ENCODE measurements around the gene AHCYL1.
"Not testable (repeated sequence)": the region's sequence is repeated elsewhere in the genome, so short reads cannot be mapped to it uniquely, and the experiment has no call there.

The AHCYL1 gene

DNA sequence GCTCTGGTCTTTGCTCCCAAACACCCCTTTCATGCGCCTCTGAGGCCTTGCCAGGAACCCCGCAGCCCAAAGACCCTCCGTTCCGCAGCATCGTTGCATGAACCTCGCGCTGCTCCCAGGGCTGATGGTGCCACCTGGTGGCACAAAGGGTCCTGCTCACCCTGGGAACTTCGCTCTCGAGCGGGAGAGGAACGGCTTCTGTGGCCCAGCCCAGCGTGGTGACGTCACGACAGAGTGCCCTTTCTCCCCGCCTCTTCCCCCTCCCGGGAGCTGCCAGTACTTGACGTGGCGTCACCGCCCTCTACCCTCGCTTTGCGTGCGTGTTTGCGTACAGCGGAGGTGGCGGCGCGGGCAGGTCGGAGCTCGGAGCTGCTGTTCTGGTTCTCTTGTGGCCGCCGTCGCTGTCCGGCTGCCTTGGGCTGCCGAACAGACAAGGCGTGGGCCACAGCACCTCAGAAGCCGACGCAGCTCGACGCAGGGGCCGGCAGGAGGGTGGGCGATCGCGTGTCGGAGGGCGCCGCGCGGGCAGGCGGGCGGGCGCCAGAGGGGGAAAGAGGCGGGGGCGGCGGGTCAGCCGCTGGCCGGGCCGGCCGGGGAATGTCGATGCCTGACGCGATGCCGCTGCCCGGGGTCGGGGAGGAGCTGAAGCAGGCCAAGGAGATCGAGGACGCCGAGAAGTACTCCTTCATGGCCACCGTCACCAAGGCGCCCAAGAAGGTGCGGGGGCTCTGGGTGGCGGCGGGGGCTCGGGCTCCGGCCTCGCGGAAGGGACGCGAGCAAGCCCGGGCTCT, at the start of gene AHCYL1:
Gene AHCYL1, plus strand, starts transcription at position 310 of the 791 bp plus-strand sequence. Its CDS starts 288 bp downstream, at position 598.
- peak; percentile 98 for DNase-seq

DNA sequence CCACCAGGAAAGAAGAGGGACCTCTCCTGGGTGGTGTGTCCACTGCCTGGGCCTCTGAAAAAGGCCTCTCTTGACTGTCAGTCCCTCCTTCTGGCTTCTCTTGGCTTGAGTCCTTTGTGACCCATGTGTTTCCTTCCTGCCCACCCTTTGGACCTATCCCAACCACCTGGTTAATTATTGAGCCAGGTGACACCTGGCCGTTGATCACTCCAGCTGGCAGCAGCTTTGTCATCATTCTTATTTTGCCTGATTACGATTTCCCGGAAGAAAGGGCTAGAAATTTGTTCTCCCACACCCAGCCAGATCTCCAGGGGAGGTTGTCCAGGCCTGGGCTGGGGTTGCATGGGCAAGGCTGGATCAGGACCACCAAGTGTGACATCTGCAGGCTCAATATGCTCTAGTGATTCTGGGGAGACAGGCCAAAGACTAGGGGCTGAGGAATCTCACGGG, 49.1 kb upstream of the AHCYL1 start:
- DNase-seq, result peak; percentile 45

DNA sequence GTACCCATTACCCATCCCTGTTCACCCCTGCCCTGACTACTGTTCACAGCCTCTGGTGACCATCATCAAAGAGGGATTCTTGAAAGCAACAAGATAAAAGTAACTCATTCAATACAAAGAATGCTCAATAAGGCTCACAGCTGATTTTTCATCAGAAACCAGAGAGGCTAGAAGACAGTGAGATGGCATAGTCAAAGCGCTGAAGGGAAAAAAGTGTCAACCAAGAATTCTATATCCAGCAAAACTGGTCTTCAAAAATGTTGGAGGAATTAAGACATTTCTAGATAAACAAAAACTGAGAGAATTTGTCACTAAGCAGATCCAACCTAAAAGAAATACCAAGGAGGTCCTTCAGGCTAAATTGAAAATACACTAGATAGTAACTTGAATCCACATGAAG, 46.8 kb upstream of the AHCYL1 start:
- DNase-seq, result no peak

DNA sequence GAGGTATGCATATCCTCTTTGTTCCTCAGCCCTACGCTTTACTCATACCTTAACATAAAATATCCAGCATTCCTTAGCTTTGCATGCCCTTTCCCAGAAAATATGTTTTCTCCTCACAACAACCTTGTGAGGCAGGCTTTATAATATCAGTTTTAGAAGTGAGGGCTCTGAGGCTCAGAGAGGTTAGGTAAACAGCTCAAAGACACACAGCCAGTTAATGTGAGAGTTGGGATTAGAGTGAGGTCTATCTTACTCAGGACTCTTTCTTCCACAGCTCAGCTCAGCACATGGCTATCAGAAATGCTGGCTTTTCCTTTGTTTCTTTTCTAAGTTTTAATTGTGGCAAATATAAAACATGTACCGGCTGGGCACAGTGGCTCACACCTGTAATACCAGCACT, 46.0 kb upstream of the AHCYL1 start:
- DNase-seq, result no peak

DNA sequence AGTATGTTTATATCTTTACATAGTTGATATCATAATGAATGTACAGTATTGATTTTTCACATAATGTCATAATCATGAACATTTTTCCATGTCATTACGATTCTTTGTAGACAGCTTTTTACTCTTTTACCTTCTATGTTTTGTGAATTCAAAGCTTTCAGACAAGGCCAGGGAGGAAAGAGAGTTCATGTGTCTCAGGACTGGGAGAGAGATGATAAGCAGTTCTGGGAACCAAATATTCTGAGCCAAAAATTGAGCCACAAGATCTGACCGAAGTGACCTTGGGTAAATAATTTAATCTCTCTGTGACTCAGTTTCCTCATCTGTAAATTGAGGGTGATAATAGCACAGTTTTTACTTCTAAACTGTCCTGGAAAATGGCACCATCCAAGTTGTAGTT, 42.1 kb upstream of the AHCYL1 start:
- no peak for DNase-seq

DNA sequence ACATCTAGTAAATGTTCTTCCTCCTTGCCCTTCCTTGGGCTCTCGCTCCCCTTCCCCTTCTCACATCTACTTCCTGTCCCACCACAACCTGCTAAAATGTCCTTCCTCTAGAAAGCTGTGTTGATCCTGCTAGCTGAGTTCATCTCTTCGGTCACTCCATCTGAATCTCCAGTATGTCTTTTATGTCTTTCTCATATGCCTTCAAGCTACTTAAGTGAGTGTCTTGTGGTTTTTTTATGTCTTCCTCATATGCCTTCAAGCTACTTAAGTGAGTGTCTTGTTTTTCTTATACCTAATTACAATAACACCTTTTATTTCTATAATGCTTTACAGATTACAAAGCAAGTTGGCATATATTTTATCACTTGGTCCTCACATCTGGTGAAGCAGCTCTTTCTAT, 40.0 kb upstream of the AHCYL1 start:
- DNase-seq, result no peak

DNA sequence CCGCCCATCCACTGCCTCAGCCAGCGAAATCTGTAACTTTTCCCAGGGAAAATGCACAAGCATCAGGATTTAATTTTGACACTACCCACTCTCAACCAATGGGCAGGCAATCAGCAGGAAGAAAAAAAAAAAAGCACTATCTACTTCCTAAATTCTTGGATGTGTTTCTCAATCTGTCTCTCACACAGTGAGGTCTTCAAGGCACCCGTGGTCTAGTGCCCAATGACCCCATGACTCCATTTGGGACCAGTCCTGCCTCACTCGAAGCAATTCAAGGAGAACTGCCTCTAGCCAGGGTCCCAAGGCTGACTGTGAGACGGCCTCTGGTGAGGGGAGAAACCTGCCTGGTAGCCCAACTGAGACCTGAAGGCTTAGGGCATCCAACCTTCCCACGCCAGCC, 38.1 kb upstream of the AHCYL1 start:
- DNase-seq, result no peak

DNA sequence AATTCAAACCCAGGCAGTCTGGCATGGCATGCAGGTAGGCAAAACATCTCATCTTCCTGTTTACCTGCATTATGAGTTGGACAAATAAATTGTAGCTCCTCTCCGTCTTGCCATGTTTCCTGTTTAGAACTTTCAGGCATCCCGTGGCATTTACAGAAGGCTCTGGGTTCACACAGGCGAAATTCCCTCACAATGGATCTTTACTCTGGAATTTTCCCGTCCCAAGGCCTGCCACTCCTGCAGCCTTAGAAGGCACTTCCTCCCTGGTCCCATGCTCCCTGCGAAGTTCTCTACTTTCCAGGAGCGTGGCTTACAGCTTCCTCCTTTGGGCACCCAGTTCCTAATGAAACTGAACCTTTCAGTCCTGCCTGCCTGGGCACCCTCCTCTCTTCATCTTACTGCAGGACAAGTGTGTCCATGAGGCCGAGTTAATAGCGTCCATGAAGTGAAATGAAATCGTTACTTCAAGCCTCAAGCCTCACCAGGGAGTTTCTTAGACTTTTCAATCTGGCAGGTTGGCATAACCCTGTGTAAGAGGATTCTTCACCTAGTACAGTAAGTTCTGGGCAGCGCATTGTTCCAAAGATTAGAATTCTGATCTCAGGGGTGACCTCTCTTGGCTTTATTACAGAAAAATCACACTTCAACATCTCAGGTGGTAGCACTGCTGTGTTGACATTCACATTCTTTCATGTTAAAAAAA, 36.8 kb upstream of the AHCYL1 start:
- no peak for DNase-seq

DNA sequence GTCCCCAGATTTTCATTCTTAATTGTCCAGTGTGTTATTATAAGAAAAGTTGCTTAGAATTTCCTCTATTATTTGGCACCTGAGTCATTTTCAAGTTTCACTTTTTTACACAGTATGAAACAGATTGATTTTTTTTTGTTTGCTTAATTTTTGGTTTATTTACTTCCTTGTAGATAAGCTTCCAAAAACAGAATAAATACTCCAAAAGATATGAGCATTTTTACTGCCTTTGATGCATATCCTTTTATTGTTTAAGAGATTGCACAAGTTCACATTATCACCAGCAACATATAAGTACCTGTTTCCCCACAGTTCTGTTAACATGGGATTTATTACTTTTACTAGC, 36.3 kb upstream of the AHCYL1 start:
- no peak for DNase-seq

DNA sequence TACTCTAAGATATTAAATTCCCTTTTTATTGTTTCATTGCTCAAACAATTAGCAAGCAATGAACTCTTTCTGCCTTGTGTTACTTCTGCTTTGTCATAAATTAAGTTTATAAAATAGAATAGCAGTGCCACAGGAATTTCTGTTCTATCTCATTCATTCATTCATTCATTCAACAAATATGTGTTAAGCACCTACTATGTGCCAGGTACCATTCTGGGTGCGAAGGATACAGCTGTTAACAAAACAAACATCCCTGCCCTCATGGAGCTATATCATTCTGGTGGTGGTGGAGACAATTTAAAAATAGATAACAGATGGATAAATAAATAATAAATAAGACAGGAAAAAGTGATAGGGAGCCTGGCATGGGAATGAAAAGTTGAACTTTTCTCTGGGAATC, 34.5 kb upstream of the AHCYL1 start:
- no peak for DNase-seq

DNA sequence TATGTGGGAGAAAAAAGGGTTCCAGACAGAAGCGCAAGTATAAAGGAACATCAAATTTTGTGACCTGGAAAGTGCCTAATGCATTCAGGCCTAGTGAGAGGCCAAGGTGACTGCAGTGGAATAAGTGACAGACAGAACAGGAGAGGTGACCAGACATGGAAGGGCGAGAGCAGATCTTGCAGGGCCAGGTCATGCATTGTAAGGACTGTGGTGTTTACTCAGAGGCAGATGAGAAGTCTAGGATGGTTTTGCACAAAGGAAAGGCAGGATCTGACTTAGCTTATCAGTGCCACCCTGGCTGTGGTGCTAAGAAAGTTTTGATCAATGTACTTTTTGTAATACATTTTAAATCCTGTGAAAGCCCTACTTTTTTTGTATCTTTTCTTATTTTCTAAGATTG, 34.1 kb upstream of the AHCYL1 start:
- DNase-seq, result no peak

DNA sequence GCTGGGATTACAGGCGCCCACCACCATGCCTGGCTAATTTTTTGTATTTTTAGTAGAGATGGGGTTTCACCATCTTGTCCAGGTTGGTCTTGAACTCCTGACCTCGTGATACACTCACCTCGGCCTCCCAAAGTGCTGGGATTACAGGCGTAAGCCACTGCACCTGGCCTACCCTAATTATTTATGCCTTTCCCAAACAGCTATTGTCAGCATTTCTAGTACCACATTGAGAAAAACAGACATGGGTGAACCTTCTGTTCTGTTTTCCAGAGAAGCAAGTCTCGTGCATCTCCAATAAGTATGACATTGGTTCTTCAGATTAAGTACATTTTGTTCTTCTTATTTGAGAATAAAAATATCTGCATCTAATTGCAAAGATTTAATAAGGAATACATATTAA, 33.1 kb upstream of the AHCYL1 start:
- not testable (repeated sequence) for DNase-seq

DNA sequence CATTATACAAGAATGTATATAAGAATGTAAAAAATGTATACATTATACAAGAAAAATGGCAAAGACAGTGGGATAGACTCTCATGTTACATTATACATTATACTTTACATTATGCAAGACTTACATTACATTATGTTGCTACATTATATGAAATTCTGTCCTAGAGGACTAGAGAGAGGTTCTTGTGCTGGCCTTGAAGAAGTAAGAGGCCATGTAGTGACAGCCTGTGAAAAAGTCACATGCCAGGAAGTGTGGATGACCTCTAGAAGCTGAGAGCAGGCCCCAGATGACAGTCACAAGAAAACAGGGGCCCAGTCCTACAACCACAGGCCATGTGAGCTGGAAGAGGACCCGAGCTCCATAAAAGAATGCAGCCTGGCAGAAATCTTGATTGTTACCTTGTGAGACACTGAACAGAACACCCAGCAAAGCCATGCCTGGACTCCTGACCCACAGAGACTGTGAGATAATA, 30.5 kb upstream of the AHCYL1 start:
- DNase-seq, result no peak

DNA sequence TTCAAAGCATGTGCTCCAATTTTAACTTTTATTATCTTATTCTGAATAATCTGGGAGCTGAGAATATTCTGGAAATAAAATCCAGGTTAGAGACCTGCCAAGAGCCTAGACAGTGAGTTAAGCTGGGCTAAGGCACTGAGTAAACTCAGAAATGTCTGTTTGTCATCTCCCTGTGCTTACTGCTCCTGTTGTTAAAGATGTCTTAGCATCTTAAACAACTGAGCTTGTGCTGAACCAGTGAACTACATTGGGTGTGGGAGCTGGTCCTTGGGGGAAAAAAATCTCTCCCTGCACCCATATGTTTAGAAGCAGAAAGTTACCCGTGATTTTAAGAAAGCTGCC, 25.0 kb upstream of the AHCYL1 start:
- no peak for DNase-seq

DNA sequence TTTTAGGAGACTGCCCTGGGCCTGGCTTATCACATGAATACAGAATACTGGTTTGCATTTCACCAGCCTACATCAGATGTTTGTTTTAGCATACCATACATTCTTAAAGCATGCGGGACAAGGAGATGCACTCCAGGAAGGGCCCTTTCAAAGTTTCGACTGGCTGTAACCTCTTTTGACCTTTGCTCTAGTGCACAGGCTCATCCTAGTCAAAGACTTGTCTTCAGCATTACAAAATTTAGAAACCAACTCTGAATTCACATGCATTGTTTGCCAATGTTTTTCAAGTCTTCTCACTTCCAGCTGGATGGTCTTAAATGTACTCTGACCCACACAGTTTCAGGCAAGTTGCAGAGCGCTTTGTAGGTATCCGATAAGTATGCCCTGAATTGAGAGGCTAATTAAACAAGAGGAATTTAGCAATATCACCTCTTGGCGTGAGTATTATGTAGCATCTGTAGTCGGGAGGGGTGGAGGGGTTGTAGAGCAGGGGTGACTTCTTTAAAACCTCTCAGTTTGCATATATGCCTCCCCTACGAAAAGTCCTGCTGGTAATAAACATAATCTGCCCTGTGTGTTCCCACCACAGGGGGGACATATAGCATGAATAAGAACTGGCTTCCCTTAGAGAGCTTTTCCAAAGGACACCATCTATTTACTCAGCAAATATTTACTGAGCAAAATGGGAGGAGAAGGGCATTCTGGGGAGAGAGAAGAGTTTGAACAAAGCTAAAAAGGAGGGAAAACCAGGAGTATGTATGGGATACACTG, 24.4 kb upstream of the AHCYL1 start:
- peak; percentile 86 for DNase-seq

DNA sequence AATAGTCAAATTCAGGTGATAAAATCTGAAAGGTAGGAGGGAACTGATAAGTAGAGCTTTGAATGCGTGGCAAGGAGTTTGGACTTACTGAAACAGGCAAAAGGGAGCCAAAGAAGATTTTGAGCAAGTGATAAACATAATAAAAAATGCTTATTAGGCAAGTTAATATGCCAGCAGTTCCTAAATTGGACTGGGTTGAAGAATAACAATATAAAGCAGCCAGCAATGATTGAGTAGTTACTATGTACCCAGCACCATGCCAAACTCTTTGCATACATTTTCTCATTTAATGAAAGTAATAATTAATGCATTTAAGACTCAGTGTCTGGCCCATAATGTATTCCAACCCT, 23.8 kb upstream of the AHCYL1 start:
- DNase-seq, result no peak

DNA sequence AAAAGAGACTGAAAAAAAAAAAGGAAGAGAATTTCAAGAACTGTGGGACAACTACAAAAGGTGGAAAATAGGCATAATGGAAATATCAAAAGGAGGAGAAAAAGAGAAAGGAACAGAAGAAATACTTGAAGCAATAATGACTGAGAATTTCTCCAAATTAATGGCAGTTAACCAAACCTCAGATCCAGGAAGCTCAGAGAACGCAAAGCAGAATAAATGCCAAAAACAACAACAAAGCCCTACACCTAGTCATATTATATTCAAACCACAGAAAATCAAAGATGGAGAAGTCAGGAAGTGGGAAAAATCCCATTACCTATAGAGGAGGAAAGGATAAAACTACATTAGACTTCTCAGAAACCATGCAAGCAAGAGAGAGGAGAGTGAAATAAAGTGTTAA, 20.7 kb upstream of the AHCYL1 start:
- DNase-seq, result no peak

DNA sequence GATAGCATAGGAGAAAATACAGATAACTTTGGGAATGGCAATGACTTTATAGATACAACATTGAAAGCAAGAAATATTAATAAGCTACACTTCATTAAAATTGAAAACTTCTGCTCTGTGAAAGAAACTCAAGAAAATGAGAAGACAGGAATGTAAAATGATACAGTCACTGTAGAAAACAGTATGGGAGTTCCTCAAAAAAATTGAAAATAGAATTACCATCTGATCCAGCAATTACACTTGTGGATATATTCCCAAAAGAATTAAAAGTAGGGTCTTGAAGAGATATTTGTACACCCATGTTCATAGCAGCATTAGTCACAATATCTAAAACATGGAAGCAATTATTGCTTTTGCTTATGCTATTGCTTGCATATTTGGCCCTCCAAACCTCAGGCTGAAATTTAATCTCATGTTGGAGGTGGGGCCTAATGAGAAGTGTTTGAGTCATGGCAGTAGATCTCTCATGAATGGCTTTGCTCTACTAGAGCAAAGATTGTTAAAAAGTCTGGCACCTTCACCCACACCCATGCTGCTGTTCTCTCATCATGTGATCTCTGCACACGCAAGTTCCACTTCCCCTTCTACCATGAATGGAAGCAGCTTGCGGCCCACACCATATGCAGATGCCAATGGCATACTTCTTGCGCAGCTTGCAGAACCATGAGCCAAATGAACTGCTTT, 15.3 kb upstream of the AHCYL1 start:
- DNase-seq, result no peak

DNA sequence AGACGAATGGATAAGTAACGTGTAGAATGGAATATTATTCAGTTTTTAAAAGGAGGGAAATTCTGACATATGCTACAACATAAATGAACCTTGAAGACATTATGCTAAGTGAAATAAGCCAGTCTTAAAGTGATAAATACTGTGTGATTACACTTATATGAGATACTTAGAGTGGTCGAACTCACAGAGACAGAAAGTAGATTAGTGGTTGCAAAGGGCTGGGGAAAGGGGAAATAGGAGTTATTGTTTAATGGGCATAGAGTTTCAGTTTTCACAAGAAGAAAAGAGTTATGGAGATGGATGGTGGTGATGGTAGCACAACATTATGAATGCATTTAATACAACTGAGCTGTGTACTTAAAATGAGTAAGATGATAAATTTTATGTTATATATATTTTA, 14.7 kb upstream of the AHCYL1 start:
- no peak for DNase-seq

DNA sequence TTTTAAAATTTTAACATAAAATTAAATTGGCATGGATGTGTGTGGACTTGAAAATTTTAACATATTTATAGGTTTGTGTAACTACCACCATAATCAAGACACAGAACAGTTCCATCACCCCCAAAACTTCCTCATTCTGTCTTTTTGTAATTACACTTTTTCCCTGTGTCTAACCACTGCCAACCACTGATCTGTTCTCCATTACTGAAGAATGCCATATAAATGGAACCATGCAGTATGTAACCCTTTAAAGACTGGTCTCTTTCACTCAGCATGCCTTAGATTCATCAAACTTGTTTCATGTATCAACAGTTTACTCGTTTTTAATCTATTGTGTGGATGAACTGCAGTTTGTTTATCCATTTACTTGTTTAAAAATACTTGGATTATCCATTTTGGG, 13.0 kb upstream of the AHCYL1 start:
- DNase-seq, result no peak

DNA sequence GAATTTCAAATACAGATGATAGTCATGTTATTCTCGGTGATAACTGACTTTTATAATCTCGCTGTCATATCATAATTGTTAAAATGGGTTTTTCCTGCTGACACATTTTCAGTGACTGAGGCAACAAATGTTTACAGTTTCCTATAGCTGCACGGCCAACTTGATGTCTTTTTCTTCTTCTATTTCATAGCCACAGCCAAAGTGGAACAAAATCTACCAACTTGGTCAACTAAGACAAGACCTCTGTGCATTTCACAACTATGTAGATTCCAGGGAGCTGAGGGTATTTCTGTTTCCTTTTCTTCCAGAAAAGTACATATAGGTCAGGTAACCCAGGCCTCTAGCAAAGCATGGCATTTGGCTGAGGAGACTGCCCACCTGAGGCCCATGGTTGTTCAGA, 10.4 kb upstream of the AHCYL1 start:
- DNase-seq, result no peak

DNA sequence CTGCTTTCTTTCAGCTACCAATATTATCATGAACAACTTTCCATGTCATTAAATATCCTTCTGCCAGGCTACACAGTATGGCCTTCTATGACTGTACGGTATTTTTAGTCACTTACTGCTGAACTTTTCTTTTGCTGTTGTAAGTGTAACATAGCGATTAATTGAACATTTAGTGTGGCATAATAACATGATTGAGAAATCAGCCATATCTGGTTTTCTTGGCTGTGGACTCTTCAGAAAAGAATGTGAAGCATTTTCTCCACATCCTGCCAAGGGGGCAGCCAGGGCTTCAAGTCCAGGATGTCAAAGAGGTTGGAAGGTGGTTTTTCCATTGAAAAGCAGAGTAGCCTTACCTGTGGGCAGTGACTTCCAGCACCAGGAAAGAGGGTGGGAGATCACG, 8.8 kb upstream of the AHCYL1 start:
- no peak for DNase-seq

DNA sequence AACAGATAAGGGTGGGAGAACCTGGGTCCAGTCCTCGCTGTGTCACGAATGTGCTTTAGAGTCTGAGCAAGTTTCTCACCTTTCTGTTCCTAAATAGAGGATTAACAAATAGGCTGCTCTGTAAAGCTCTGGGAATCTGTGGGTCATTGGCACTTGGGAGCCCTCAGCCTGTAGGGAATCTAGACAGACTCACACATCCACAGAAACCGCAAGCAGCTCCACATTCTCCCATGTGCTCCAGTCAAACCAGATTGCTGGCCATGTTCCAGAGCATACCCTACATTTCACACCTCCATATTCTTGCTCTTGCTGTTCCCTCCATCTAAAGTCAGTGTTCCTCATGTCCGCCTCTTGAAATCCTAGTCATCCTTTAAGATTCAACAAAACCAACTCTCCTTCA, 7.8 kb upstream of the AHCYL1 start:
- no peak for DNase-seq

All from COR-L47 (cell line).